HepG2 (cell line): ENCODE results near the gene PLCG1. TPM values are rescaled to one million over a fixed set of nuclear protein-coding genes. Genes with fewer than 3 reads are reported as not detected.
A peak's percentile ranks its signal among the peaks of the same experiment; 100 is the strongest.

Experiments used
- ATF3 ChIP-seq: sonication (generic); formaldehyde crosslinking; IDR thresholded peaks from 2 replicates; pipeline ENCODE4 v1.4.0; 2020; ENCODE audit warnings: missing genetic modification reagents
- CBX5 ChIP-seq: sonication (generic); formaldehyde crosslinking; IDR thresholded peaks from 2 replicates; pipeline ENCODE4 v1.4.0; 2020; ENCODE audit warnings: missing genetic modification reagents, borderline replicate concordance
- CCAR2 ChIP-seq: fragments of 200-400 bp; formaldehyde crosslinking; optimal IDR thresholded peaks from 2 replicates; pipeline ENCODE3; 2018; ENCODE audit warnings: low read depth, mild to moderate bottlenecking, low read length, moderate library complexity
- ETS1 ChIP-seq: sonication (generic); formaldehyde crosslinking; IDR thresholded peaks from 2 replicates; pipeline ENCODE4 v1.4.0; 2020; ENCODE audit warnings: missing genetic modification reagents
- GFI1 ChIP-seq: sonication (generic); formaldehyde crosslinking; IDR thresholded peaks from 2 replicates; pipeline ENCODE4 v1.5.0; 2020; ENCODE audit warnings: missing genetic modification reagents, mild to moderate bottlenecking, borderline replicate concordance
- KLF13 ChIP-seq: sonication (generic); formaldehyde crosslinking; IDR thresholded peaks from 2 replicates; pipeline ENCODE4 v1.4.0; 2020; ENCODE audit warnings: mild to moderate bottlenecking, missing genetic modification reagents
- SPEN ChIP-seq: sonication (generic); formaldehyde crosslinking; IDR thresholded peaks from 2 replicates; pipeline ENCODE4 v1.5.1; 2020; ENCODE audit warnings: low read depth, mild to moderate bottlenecking, missing genetic modification reagents
- TFDP2 ChIP-seq: sonication (generic); formaldehyde crosslinking; IDR thresholded peaks from 2 replicates; pipeline ENCODE4 v1.4.0; 2020; ENCODE audit warnings: missing genetic modification reagents
- TFE3 ChIP-seq: IDR thresholded peaks from 2 replicates; pipeline ENCODE4 v1.6.1; 2016
- ZBTB38 ChIP-seq: sonication (generic); formaldehyde crosslinking; IDR thresholded peaks from 2 replicates; pipeline ENCODE4 v1.5.1; 2020; ENCODE audit warnings: mild to moderate bottlenecking, missing genetic modification reagents
- ZMYM3 ChIP-seq: sonication (generic); formaldehyde crosslinking; IDR thresholded peaks from 2 replicates; pipeline ENCODE4 v1.5.1; 2020; ENCODE audit warnings: mild to moderate bottlenecking, missing genetic modification reagents
- ZNF124 ChIP-seq: sonication (generic); formaldehyde crosslinking; IDR thresholded peaks from 2 replicates; pipeline ENCODE4 v1.4.0; 2020; ENCODE audit warnings: missing genetic modification reagents
- ZNF281 ChIP-seq: sonication (generic); formaldehyde crosslinking; IDR thresholded peaks from 2 replicates; pipeline ENCODE4 v1.4.0; 2020; ENCODE audit warnings: missing genetic modification reagents, borderline replicate concordance
- ZNF292 ChIP-seq: sonication (generic); formaldehyde crosslinking; IDR thresholded peaks from 2 replicates; pipeline ENCODE4 v1.8.1; 2022; ENCODE audit warnings: mild to moderate bottlenecking, low read depth, missing genetic modification reagents, borderline replicate concordance
- ZNF512B ChIP-seq: sonication (generic); formaldehyde crosslinking; IDR thresholded peaks from 2 replicates; pipeline ENCODE4 v1.5.1; 2020; ENCODE audit warnings: missing genetic modification reagents, mild to moderate bottlenecking, borderline replicate concordance
- ZNF543 ChIP-seq: sonication (generic); formaldehyde crosslinking; IDR thresholded peaks from 2 replicates; pipeline ENCODE4 v1.4.0; 2020; ENCODE audit warnings: mild to moderate bottlenecking, missing genetic modification reagents
- ZNF556 ChIP-seq: sonication (generic); formaldehyde crosslinking; IDR thresholded peaks from 2 replicates; pipeline ENCODE4 v1.4.0; 2020; ENCODE audit warnings: mild to moderate bottlenecking, missing genetic modification reagents, borderline replicate concordance
- ZNF83 ChIP-seq: sonication (generic); formaldehyde crosslinking; IDR thresholded peaks from 2 replicates; pipeline ENCODE4 v1.4.0; 2020; ENCODE audit warnings: missing genetic modification reagents, mild to moderate bottlenecking, borderline replicate concordance
- polyA plus RNA-seq, 8 experiments: library from polyadenylated mRNA; depleted of rRNA in 3 of 8; stranded (reverse) in 7 of 8; unstranded in 1 of 8; fragments of >200 nt; fragmentation: Illumina TruSeq in 4 of 8; extraction: Trizol in 4 of 8; gene quantifications; 2 replicates each; pipeline versions ENCODE4 v1.2.1 to v1.2.3, GENCODE V29; 2011 to 2016; ENCODE audit warnings: low read depth in 4 of 8, missing spikeins in 1 of 8, mixed read lengths in 1 of 8; ENCODE audit not compliant: insufficient read depth in 1 of 8
- total RNA-seq, 5 experiments: library from RNA; depleted of rRNA; stranded (reverse); fragments of >200 nt; fragmentation: Illumina TruSeq; extraction: Trizol; gene quantifications; 2 replicates each; pipeline ENCODE4 v1.2.3, GENCODE V29; 2016; ENCODE audit warnings: low read depth in 1 of 5

PLCG1 gene
- total and polyA plus RNA-seq, 2 of the 13 experiments (the other 11 are each of a cell fraction or from before 2014, with no cell fraction given) = 85.3 to 158 TPM

GRCh38 chr20:41135888-41136679 lies 1.3 kb upstream of the PLCG1 start (continued):
- no peak for TF ChIP-seq KLF13
- 0 out of 2 replicates have a peak, but pooled peaks have one; percentile 86 for TF ChIP-seq ZNF292 (CRISPR knock-in tag)
- TF ChIP-seq ZNF556 (CRISPR knock-in tag) = no peak
- TF ChIP-seq ETS1 (CRISPR knock-in tag) = no peak
- TF ChIP-seq ZMYM3 (CRISPR knock-in tag) = peak; percentile 57; the same call in 1 of the 2 replicates
- 0 out of 2 replicates have a peak, but pooled peaks have one; percentile 1 for TF ChIP-seq GFI1 (CRISPR knock-in tag)
- TF ChIP-seq ZNF83 = peak; percentile 31; the same call in 1 of the 2 replicates
- no peak for TF ChIP-seq ZNF124 (CRISPR knock-in tag)
- no peak for TF ChIP-seq ZNF543 (CRISPR knock-in tag)
- no peak for TF ChIP-seq ZBTB38 (CRISPR knock-in tag)
- TF ChIP-seq SPEN (CRISPR knock-in tag) = no peak
- TF ChIP-seq ZNF512B = peak; percentile 92; the same call in 1 of the 2 replicates
- TF ChIP-seq CCAR2 = no peak
- no peak for TF ChIP-seq ZNF281 (CRISPR knock-in tag)
- TF ChIP-seq ATF3 (CRISPR knock-in tag) = no peak
- no peak for TF ChIP-seq TFE3 (CRISPR knock-in tag)
- no peak for TF ChIP-seq TFDP2 (CRISPR knock-in tag)
- TF ChIP-seq CBX5 = peak; percentile 76; the same call in 1 of the 2 replicates
